ENCODE data around the gene NFIX. TPM values are rescaled to one million over a fixed set of nuclear protein-coding genes. Genes with fewer than 3 reads are reported as not detected.

NFIX gene
- total and polyA plus RNA-seq, 2 of the 13 experiments (the other 11 are each of a cell fraction or from before 2014, with no cell fraction given) = 3.4 to 5.4 TPM

DNA sequence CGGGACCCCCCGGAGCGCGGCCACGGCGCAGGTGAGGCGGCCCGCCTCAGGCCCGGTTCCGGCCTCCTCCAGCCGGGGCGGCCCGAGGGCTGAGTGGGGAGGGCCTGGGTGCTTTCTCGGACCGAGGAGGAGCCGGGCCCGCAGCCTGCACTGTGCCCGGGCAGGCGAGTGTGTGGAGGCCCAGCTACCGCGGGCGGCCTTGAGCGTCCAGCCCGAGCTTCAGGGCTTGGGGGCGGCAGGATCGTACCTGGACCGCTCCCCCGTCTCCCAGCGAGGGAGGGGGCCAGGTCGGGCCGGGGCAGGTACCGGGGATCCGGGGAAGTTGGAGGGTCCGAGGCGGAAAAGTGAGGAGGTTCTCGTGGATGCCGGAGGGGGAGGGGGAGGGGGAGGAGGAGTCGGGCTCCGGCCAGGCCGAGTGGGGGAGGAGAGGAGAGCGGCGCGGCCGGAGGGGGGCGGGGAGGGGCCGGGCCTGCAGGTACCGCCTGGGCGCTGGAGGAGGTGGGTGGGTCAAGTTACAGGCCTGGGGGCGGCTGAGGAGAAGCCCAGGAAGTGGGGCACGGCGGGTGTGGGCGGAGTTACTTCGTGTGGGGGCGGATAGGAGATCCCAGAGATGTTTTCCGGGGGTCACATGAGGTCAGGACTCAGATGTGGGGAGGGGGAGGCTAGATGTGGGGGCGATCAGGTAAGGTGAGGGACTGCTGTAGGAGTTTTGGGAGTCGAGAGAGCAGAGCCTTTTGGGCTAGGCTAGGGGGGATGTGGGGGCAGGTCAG lies 123.3 kb downstream of the NFIX start (continued):
- TF ChIP-seq AGO2 (optimal IDR thresholded peaks at IDR 0.05; ENCODE audit: low read depth, low read length) (peak; percentile 45), RBFOX2 (IDR thresholded peaks at IDR 0.05; ENCODE audit: low read depth, low read length) (peak; percentile 76), LCORL (IDR thresholded peaks at IDR 0.05) (no peak), LCORL (CRISPR knock-in tag; IDR thresholded peaks at IDR 0.05) (0 out of 2 replicates have a peak, but pooled peaks have one; percentile 33), AKAP8 (CRISPR knock-in tag; IDR thresholded peaks at IDR 0.05) (0 out of 2 replicates have a peak, but pooled peaks have one; percentile 55), PPARG (CRISPR knock-in tag; conservative IDR thresholded peaks at IDR 0.05) (no peak), UBTF (CRISPR knock-in tag; IDR thresholded peaks at IDR 0.05) (peak; percentile 12; the same call in 1 of the 2 replicates), ZNF687 (CRISPR knock-in tag; IDR thresholded peaks at IDR 0.05) (peak; percentile 39), RARG (CRISPR knock-in tag; IDR thresholded peaks at IDR 0.05; ENCODE audit: low read depth) (no peak), RAD21 (CRISPR knock-in tag; IDR thresholded peaks at IDR 0.05) (no peak), ZFY (CRISPR knock-in tag; IDR thresholded peaks at IDR 0.05) (peak; percentile 68), BRD4 (CRISPR knock-in tag; IDR thresholded peaks at IDR 0.05) (no peak), MTA1 (CRISPR knock-in tag; IDR thresholded peaks at IDR 0.05; ENCODE audit: borderline replicate concordance) (no peak), ZNF766 (CRISPR knock-in tag; IDR thresholded peaks at IDR 0.05; ENCODE audit: borderline replicate concordance) (0 out of 2 replicates have a peak, but pooled peaks have one; percentile 7), ZNF572 (CRISPR knock-in tag; IDR thresholded peaks at IDR 0.05) (no peak)
- TF ChIP-seq, protein P1, sequence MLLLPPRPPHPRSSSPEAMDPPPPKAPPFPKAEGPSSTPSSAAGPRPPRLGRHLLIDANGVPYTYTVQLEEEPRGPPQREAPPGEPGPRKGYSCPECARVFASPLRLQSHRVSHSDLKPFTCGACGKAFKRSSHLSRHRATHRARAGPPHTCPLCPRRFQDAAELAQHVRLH (CRISPR knock-in tag; IDR thresholded peaks at IDR 0.05; ENCODE audit: borderline replicate concordance, low read depth) = no peak
- TF ChIP-seq, protein P2, sequence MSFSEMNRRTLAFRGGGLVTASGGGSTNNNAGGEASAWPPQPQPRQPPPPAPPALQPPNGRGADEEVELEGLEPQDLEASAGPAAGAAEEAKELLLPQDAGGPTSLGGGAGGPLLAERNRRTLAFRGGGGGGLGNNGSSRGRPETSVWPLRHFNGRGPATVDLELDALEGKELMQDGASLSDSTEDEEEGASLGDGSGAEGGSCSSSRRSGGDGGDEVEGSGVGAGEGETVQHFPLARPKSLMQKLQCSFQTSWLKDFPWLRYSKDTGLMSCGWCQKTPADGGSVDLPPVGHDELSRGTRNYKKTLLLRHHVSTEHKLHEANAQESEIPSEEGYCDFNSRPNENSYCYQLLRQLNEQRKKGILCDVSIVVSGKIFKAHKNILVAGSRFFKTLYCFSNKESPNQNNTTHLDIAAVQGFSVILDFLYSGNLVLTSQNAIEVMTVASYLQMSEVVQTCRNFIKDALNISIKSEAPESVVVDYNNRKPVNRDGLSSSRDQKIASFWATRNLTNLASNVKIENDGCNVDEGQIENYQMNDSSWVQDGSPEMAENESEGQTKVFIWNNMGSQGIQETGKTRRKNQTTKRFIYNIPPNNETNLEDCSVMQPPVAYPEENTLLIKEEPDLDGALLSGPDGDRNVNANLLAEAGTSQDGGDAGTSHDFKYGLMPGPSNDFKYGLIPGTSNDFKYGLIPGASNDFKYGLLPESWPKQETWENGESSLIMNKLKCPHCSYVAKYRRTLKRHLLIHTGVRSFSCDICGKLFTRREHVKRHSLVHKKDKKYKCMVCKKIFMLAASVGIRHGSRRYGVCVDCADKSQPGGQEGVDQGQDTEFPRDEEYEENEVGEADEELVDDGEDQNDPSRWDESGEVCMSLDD (CRISPR knock-in tag; IDR thresholded peaks at IDR 0.05; ENCODE audit: borderline replicate concordance) = no peak
